HEK293 (cell line): ENCODE results near the gene RNU2-63P.

ENCODE experiments used
- EGR2 ChIP-seq: fragments of 450-650 bp; formaldehyde crosslinking; IDR thresholded peaks from 2 replicates; pipeline ENCODE4 v1.5.1; 2016; ENCODE audit warnings: low read depth, missing biosample characterization, missing genetic modification characterization
- KLF1 ChIP-seq: fragments of 450-650 bp; formaldehyde crosslinking; IDR thresholded peaks from 2 replicates; pipeline ENCODE4 v1.5.1; 2016; ENCODE audit warnings: missing biosample characterization, missing genetic modification characterization
- KLF16 ChIP-seq: fragments of 450-650 bp; formaldehyde crosslinking; IDR thresholded peaks from 2 replicates; pipeline ENCODE4 v1.5.1; 2017; ENCODE audit warnings: missing biosample characterization, missing genetic modification characterization
- SP2 ChIP-seq: fragments of 450-650 bp; formaldehyde crosslinking; IDR thresholded peaks from 2 replicates; pipeline ENCODE4 v1.5.1; 2016; ENCODE audit warnings: missing biosample characterization, missing genetic modification characterization
- WT1 ChIP-seq: fragments of 450-650 bp; formaldehyde crosslinking; IDR thresholded peaks from 2 replicates; pipeline ENCODE4 v1.5.1; 2016; ENCODE audit warnings: missing biosample characterization, missing genetic modification characterization
- ZBTB20 ChIP-seq: fragments of 450-650 bp; formaldehyde crosslinking; IDR thresholded peaks from 2 replicates; pipeline ENCODE4 v1.5.1; 2016; ENCODE audit warnings: missing biosample characterization, missing genetic modification characterization
- ZBTB8A ChIP-seq: fragments of 450-650 bp; formaldehyde crosslinking; IDR thresholded peaks from 2 replicates; pipeline ENCODE4 v1.5.1; 2016; ENCODE audit warnings: missing biosample characterization, missing genetic modification characterization
- ZFHX2 ChIP-seq: fragments of 450-650 bp; formaldehyde crosslinking; conservative IDR thresholded peaks from 2 replicates; pipeline ENCODE4 v1.5.1; 2016; ENCODE audit warnings: missing biosample characterization, missing genetic modification characterization
- ZIC2 ChIP-seq: fragments of 450-650 bp; formaldehyde crosslinking; IDR thresholded peaks from 2 replicates; pipeline ENCODE4 v1.5.1; 2016; ENCODE audit warnings: missing biosample characterization, missing genetic modification characterization
- ZNF138 ChIP-seq: fragments of 450-650 bp; formaldehyde crosslinking; IDR thresholded peaks from 2 replicates; pipeline ENCODE4 v1.5.1; 2016; ENCODE audit warnings: missing biosample characterization, missing genetic modification characterization, borderline replicate concordance
- ZNF146 ChIP-seq: fragments of 450-650 bp; formaldehyde crosslinking; IDR thresholded peaks from 2 replicates; pipeline ENCODE4 v1.5.1; 2016; ENCODE audit warnings: missing biosample characterization, missing genetic modification characterization
- ZNF223 ChIP-seq: fragments of 450-650 bp; formaldehyde crosslinking; IDR thresholded peaks from 2 replicates; pipeline ENCODE4 v1.5.1; 2016; ENCODE audit warnings: missing biosample characterization, missing genetic modification characterization
- ZNF248 ChIP-seq: fragments of 450-650 bp; formaldehyde crosslinking; IDR thresholded peaks from 2 replicates; pipeline ENCODE4 v1.5.1; 2017; ENCODE audit warnings: missing biosample characterization, missing genetic modification characterization
- ZNF37A ChIP-seq: fragments of 450-650 bp; IDR thresholded peaks from 2 replicates; pipeline ENCODE4 v1.5.1; 2018; ENCODE audit warnings: missing biosample characterization, missing genetic modification characterization
- ZNF404 ChIP-seq: fragments of 450-650 bp; formaldehyde crosslinking; IDR thresholded peaks from 2 replicates; pipeline ENCODE4 v1.5.1; 2017; ENCODE audit warnings: missing biosample characterization, missing genetic modification characterization
- ZNF555 ChIP-seq: fragments of 450-650 bp; formaldehyde crosslinking; conservative IDR thresholded peaks from 2 replicates; pipeline ENCODE4 v1.5.1; 2017; ENCODE audit warnings: missing biosample characterization, mild to moderate bottlenecking, missing genetic modification characterization, inconsistent platforms
- ZNF658 ChIP-seq: fragments of 450-650 bp; formaldehyde crosslinking; IDR thresholded peaks from 2 replicates; pipeline ENCODE4; 2016; ENCODE audit warnings: missing biosample characterization, missing genetic modification characterization
- ZNF791 ChIP-seq: fragments of 450-650 bp; formaldehyde crosslinking; IDR thresholded peaks from 2 replicates; pipeline ENCODE4 v1.5.1; 2016; ENCODE audit warnings: missing biosample characterization, missing genetic modification characterization
- TF ChIP-seq, protein P1 (sequence below): fragments of 450-650 bp; formaldehyde crosslinking; IDR thresholded peaks from 2 replicates; pipeline ENCODE4 v1.5.1; 2016; ENCODE audit warnings: missing biosample characterization, missing genetic modification characterization
- TF ChIP-seq, protein P2 (sequence below): fragments of 450-650 bp; formaldehyde crosslinking; IDR thresholded peaks from 2 replicates; pipeline ENCODE4 v1.5.1; 2017; ENCODE audit warnings: missing biosample characterization, missing genetic modification characterization
- TF ChIP-seq, protein P3 (sequence below): fragments of 450-650 bp; IDR thresholded peaks from 2 replicates; pipeline ENCODE4 v1.5.1; 2018; ENCODE audit warnings: missing biosample characterization, mild to moderate bottlenecking, missing genetic modification characterization
- TF ChIP-seq, protein P4 (sequence below): fragments of 450-650 bp; formaldehyde crosslinking; IDR thresholded peaks from 2 replicates; pipeline ENCODE4 v1.5.1; 2017; ENCODE audit warnings: missing biosample characterization, missing genetic modification characterization
- TF ChIP-seq, protein P5 (sequence below): fragments of 450-650 bp; formaldehyde crosslinking; IDR thresholded peaks from 2 replicates; pipeline ENCODE4 v1.5.1; 2016; ENCODE audit warnings: missing biosample characterization, missing genetic modification characterization
- TF ChIP-seq, protein P6 (sequence below): fragments of 450-650 bp; formaldehyde crosslinking; IDR thresholded peaks from 2 replicates; pipeline ENCODE4 v1.5.1; 2016; ENCODE audit warnings: missing biosample characterization, missing genetic modification characterization
- TF ChIP-seq, protein P7 (sequence below): fragments of 450-650 bp; formaldehyde crosslinking; IDR thresholded peaks from 2 replicates; pipeline ENCODE4 v1.5.1; 2016; ENCODE audit warnings: missing biosample characterization, missing genetic modification characterization

Gene RNU2-63P

DNA sequence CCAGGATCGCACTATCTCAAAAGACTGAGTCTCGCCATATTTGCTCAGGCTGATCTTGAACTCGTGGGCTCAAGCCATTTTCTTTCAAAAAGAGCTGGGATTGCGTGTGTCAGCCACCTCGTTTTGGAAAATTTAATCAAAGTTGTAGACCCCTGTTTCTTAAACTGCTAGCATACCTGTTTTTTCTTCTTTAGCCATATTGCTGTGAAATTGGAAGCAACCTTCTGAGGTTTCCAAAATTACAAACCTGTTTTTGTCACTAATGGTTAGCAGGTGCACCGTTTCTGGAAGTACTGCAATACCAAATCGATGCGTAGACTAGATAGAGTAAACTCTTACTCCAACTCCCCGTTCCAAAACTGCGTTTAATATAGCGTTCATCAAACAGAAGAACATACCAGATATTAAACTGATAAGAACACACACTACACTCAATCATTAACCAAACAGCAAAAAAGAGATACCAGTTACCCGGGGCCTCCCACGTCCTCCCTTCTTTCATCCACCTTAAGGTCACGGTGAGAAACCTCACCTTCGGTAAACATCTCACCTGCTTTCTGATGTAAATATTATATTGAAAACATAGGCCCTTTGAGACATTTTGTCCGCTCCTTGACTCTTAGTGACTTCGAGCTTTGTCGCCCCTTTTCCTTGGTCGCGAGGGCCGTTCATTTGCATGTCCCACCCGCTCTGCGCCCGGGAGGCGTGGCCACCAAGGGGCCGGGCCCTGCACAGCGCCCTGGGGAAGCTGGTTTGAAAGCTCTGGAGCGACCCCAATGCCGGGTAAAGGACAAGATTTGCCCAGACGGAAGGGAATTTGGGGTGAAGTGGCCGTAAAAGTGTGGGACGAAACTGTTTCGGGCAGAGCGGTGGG, at the start of gene RNU2-63P (continued):
- TF ChIP-seq ZBTB8A (tag by site-specific recombination) (0 out of 2 replicates have a peak, but pooled peaks have one; percentile 24), KLF16 (no peak), WT1 (no peak), KLF1 (tag by site-specific recombination) (no peak), ZNF658 (no peak), ZBTB20 (tag by site-specific recombination) (no peak), ZNF146 (tag by site-specific recombination) (no peak), EGR2 (tag by site-specific recombination) (peak; percentile 35; the same call in 1 of the 2 replicates), ZNF555 (no peak), ZNF37A (tag by site-specific recombination) (no peak), ZNF404 (tag by site-specific recombination) (no peak), ZNF223 (tag by site-specific recombination) (no peak), ZNF248 (tag by site-specific recombination) (no peak), ZNF138 (tag by site-specific recombination) (no peak), ZFHX2 (tag by site-specific recombination) (no peak; the same call in none of the 2 replicates), ZNF791 (tag by site-specific recombination) (no peak), ZIC2 (no peak), SP2 (tag by site-specific recombination) (peak; percentile 23)
- TF ChIP-seq, protein P1, sequence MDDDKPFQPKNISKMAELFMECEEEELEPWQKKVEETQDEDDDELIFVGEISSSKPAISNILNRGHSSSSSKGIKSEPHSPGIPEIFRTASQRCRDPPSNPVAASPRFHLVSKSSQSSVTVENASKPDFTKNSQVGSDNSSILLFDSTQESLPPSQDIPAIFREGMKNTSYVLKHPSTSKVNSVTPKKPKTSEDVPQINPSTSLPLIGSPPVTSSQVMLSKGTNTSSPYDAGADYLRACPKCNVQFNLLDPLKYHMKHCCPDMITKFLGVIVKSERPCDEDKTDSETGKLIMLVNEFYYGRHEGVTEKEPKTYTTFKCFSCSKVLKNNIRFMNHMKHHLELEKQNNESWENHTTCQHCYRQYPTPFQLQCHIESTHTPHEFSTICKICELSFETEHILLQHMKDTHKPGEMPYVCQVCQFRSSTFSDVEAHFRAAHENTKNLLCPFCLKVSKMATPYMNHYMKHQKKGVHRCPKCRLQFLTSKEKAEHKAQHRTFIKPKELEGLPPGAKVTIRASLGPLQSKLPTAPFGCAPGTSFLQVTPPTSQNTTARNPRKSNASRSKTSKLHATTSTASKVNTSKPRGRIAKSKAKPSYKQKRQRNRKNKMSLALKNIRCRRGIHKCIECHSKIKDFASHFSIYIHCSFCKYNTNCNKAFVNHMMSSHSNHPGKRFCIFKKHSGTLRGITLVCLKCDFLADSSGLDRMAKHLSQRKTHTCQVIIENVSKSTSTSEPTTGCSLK (tag by site-specific recombination), result no peak
- TF ChIP-seq, protein P2, sequence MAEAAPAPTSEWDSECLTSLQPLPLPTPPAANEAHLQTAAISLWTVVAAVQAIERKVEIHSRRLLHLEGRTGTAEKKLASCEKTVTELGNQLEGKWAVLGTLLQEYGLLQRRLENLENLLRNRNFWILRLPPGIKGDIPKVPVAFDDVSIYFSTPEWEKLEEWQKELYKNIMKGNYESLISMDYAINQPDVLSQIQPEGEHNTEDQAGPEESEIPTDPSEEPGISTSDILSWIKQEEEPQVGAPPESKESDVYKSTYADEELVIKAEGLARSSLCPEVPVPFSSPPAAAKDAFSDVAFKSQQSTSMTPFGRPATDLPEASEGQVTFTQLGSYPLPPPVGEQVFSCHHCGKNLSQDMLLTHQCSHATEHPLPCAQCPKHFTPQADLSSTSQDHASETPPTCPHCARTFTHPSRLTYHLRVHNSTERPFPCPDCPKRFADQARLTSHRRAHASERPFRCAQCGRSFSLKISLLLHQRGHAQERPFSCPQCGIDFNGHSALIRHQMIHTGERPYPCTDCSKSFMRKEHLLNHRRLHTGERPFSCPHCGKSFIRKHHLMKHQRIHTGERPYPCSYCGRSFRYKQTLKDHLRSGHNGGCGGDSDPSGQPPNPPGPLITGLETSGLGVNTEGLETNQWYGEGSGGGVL, result no peak
- TF ChIP-seq, protein P3, sequence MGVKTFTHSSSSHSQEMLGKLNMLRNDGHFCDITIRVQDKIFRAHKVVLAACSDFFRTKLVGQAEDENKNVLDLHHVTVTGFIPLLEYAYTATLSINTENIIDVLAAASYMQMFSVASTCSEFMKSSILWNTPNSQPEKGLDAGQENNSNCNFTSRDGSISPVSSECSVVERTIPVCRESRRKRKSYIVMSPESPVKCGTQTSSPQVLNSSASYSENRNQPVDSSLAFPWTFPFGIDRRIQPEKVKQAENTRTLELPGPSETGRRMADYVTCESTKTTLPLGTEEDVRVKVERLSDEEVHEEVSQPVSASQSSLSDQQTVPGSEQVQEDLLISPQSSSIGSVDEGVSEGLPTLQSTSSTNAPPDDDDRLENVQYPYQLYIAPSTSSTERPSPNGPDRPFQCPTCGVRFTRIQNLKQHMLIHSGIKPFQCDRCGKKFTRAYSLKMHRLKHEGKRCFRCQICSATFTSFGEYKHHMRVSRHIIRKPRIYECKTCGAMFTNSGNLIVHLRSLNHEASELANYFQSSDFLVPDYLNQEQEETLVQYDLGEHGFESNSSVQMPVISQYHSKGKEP, result no peak
- TF ChIP-seq, protein P4, sequence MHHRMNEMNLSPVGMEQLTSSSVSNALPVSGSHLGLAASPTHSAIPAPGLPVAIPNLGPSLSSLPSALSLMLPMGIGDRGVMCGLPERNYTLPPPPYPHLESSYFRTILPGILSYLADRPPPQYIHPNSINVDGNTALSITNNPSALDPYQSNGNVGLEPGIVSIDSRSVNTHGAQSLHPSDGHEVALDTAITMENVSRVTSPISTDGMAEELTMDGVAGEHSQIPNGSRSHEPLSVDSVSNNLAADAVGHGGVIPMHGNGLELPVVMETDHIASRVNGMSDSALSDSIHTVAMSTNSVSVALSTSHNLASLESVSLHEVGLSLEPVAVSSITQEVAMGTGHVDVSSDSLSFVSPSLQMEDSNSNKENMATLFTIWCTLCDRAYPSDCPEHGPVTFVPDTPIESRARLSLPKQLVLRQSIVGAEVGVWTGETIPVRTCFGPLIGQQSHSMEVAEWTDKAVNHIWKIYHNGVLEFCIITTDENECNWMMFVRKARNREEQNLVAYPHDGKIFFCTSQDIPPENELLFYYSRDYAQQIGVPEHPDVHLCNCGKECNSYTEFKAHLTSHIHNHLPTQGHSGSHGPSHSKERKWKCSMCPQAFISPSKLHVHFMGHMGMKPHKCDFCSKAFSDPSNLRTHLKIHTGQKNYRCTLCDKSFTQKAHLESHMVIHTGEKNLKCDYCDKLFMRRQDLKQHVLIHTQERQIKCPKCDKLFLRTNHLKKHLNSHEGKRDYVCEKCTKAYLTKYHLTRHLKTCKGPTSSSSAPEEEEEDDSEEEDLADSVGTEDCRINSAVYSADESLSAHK, result no peak
- TF ChIP-seq, protein P5, sequence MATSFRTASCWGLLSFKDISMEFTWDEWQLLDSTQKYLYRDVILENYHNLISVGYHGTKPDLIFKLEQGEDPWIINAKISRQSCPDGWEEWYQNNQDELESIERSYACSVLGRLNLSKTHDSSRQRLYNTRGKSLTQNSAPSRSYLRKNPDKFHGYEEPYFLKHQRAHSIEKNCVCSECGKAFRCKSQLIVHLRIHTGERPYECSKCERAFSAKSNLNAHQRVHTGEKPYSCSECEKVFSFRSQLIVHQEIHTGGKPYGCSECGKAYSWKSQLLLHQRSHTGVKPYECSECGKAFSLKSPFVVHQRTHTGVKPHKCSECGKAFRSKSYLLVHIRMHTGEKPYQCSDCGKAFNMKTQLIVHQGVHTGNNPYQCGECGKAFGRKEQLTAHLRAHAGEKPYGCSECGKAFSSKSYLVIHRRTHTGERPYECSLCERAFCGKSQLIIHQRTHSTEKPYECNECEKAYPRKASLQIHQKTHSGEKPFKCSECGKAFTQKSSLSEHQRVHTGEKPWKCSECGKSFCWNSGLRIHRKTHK, result no peak
- TF ChIP-seq, protein P6, sequence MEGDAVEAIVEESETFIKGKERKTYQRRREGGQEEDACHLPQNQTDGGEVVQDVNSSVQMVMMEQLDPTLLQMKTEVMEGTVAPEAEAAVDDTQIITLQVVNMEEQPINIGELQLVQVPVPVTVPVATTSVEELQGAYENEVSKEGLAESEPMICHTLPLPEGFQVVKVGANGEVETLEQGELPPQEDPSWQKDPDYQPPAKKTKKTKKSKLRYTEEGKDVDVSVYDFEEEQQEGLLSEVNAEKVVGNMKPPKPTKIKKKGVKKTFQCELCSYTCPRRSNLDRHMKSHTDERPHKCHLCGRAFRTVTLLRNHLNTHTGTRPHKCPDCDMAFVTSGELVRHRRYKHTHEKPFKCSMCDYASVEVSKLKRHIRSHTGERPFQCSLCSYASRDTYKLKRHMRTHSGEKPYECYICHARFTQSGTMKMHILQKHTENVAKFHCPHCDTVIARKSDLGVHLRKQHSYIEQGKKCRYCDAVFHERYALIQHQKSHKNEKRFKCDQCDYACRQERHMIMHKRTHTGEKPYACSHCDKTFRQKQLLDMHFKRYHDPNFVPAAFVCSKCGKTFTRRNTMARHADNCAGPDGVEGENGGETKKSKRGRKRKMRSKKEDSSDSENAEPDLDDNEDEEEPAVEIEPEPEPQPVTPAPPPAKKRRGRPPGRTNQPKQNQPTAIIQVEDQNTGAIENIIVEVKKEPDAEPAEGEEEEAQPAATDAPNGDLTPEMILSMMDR (tag by site-specific recombination), result no peak; the same call in 1 of the 2 replicates
- TF ChIP-seq, protein P7, sequence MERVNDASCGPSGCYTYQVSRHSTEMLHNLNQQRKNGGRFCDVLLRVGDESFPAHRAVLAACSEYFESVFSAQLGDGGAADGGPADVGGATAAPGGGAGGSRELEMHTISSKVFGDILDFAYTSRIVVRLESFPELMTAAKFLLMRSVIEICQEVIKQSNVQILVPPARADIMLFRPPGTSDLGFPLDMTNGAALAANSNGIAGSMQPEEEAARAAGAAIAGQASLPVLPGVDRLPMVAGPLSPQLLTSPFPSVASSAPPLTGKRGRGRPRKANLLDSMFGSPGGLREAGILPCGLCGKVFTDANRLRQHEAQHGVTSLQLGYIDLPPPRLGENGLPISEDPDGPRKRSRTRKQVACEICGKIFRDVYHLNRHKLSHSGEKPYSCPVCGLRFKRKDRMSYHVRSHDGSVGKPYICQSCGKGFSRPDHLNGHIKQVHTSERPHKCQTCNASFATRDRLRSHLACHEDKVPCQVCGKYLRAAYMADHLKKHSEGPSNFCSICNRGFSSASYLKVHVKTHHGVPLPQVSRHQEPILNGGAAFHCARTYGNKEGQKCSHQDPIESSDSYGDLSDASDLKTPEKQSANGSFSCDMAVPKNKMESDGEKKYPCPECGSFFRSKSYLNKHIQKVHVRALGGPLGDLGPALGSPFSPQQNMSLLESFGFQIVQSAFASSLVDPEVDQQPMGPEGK (tag by site-specific recombination), result no peak
